Osteocyte (in vitro differentiated cells): Measurements from ENCODE around the gene RANBP10. TPM values are rescaled to one million over a fixed set of nuclear protein-coding genes. Genes with fewer than 3 reads are reported as not detected.

Experiments used
- DNase-seq: peaks from one replicate; pipeline ENCODE4 v3.0.0; 2021; ENCODE audit warnings: mixed read lengths; ENCODE audit not compliant: unreplicated experiment; ENCODE audit errors: extremely low spot score
- H3K27ac Mint-ChIP-seq: one replicate; pipeline ENCODE4 v1.8.0; 2021; ENCODE audit warnings: mild to moderate bottlenecking, mixed read lengths; ENCODE audit not compliant: unreplicated experiment
- H3K27me3 Mint-ChIP-seq: one replicate; pipeline ENCODE4 v1.8.0; 2021; ENCODE audit warnings: mixed read lengths; ENCODE audit not compliant: unreplicated experiment
- H3K36me3 Mint-ChIP-seq: one replicate; pipeline ENCODE4 v1.8.0; 2021; ENCODE audit warnings: mixed read lengths; ENCODE audit not compliant: unreplicated experiment
- H3K4me1 Mint-ChIP-seq: one replicate; pipeline ENCODE4 v1.8.0; 2021; ENCODE audit warnings: mixed read lengths; ENCODE audit not compliant: unreplicated experiment
- H3K4me3 Mint-ChIP-seq: one replicate; pipeline ENCODE4 v1.8.0; 2021; ENCODE audit warnings: mild to moderate bottlenecking, moderate library complexity, mixed read lengths; ENCODE audit not compliant: unreplicated experiment
- H3K9me3 Mint-ChIP-seq: one replicate; pipeline ENCODE4 v1.8.0; 2021; ENCODE audit warnings: mixed read lengths; ENCODE audit not compliant: unreplicated experiment
- total RNA-seq: library from RNA; stranded (reverse); gene quantifications from 2 replicates; pipeline ENCODE4 v1.2.1, GENCODE V29; 2021
- TF ChIP-seq, protein P1 (sequence below): fragments of 200-600 bp; sonication (generic); IDR thresholded peaks from 2 replicates; pipeline ENCODE4 v1.5.0; 2021; ENCODE audit warnings: antibody characterized with exemption, mild to moderate bottlenecking, moderate library complexity

RANBP10 gene
- total RNA-seq, 1 donor from 2014 or later, result 18.9 TPM

DNA sequence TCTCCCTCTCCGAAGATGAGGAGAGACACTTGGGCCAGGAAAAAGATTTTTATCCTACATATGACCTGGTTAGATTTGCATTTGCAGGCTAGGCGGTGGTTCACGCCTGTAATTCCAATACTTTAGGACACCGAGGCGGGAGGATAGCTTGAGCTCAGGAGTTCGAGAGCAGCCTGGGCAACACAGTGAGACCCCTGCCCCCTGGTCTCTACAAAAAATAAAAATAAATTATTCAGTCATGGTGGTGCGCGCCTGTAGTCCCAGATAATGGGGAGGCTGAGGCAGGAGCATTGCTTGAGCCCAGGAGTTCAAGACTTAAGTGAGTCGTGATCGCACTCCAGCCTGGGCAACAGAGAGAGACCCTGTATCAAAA lies 27.9 kb upstream of the RANBP10 start:
- H3K27me3 Mint-ChIP-seq, result no peaks in the 10 kb centered on the region
- H3K4me1 Mint-ChIP-seq, result peaks cover 10% of the 10 kb centered on the region
- no peaks in the 10 kb centered on the region for H3K9me3 Mint-ChIP-seq
- peak overlapping the region; percentile 90 for H3K4me3 Mint-ChIP-seq
- no peak overlapping the region for H3K27ac Mint-ChIP-seq
- TF ChIP-seq, protein P1, sequence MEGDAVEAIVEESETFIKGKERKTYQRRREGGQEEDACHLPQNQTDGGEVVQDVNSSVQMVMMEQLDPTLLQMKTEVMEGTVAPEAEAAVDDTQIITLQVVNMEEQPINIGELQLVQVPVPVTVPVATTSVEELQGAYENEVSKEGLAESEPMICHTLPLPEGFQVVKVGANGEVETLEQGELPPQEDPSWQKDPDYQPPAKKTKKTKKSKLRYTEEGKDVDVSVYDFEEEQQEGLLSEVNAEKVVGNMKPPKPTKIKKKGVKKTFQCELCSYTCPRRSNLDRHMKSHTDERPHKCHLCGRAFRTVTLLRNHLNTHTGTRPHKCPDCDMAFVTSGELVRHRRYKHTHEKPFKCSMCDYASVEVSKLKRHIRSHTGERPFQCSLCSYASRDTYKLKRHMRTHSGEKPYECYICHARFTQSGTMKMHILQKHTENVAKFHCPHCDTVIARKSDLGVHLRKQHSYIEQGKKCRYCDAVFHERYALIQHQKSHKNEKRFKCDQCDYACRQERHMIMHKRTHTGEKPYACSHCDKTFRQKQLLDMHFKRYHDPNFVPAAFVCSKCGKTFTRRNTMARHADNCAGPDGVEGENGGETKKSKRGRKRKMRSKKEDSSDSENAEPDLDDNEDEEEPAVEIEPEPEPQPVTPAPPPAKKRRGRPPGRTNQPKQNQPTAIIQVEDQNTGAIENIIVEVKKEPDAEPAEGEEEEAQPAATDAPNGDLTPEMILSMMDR, result no peak
- peaks cover 9% of the 10 kb centered on the region for H3K36me3 Mint-ChIP-seq
- DNase-seq, result no peak

DNA sequence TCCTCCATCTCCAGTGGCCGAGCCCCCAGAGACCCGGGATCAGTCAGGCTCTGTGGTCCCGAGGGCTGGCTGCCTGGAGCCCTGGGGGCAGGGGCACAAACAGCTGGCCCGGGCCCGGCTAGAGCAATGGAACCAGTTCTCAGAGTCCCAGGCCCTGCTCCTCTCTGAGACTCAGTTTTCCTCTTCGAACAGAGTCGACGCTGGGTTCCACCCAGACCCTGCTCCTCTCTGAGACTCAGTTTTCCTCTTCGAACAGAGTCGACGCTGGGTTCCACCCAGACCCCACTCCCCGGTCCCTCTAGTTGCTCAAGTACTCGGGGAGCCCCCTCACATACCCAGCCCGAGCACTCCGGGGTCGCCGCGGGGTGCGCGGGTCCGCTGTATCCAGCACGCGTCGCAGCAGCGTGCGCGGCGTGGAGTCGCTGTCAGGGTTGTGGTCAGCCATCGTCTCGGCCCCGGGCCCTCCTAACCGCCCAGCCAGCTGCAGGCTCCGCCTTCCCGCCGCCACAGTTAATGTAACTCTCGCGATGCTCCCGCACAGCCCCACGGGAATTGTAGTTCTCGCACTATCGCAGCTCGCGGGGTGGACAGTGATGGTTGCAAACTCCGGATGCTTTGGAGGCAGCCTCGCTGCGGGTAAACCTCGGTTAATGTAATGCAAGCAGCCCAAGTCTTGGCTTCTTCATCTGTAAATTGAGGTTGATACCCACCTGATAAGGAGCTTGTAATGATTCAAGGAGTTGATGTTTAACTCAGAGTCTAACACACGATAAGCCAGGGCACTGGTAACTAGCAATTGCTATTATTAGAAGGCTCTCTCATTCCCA lies 27.3 kb upstream of the RANBP10 start:
- no peaks in the 10 kb centered on the region for H3K27me3 Mint-ChIP-seq
- peak overlapping the region; percentile 68 for H3K27ac Mint-ChIP-seq
- peaks cover 13% of the 10 kb centered on the region for H3K36me3 Mint-ChIP-seq
- H3K4me1 Mint-ChIP-seq, result peaks cover 10% of the 10 kb centered on the region
- H3K4me3 Mint-ChIP-seq, result peak overlapping the region; percentile 90
- DNase-seq, result peak; percentile 98
- TF ChIP-seq, protein P1, result no peak
- no peaks in the 10 kb centered on the region for H3K9me3 Mint-ChIP-seq

DNA sequence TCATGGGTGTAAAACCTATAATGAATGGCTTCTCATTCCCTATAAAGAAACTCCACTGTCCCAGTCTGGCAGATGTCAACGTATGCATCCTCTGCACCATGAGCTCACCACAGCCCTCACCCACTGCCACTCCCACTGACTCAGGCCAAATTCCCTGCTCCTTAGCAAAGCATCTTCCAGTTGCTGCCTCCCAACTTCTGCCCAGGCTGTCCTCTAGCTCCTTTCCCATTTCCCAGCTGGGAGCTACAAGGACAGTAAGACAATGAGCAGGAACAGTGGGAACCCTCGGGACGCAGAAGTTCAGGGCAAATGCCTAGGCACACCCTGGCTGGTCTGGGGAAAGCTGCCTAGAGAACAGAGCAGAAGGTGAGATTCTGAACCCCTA lies 26.7 kb upstream of the RANBP10 start:
- Mint-ChIP-seq H3K9me3 (no peaks in the 10 kb centered on the region), H3K4me1 (peaks cover 10% of the 10 kb centered on the region), H3K4me3 (peak overlapping the region; percentile 90), H3K27ac (peak overlapping the region; percentile 68), H3K36me3 (peaks cover 14% of the 10 kb centered on the region), H3K27me3 (no peaks in the 10 kb centered on the region)
- TF ChIP-seq, protein P1, result no peak
- DNase-seq, result no peak

- H3K27ac Mint-ChIP-seq, result no peak overlapping the region
- no peak for DNase-seq
- H3K36me3 Mint-ChIP-seq, result peaks cover 14% of the 10 kb centered on the region
- TF ChIP-seq, protein P1, result no peak
- no peaks in the 10 kb centered on the region for H3K9me3 Mint-ChIP-seq
- no peak overlapping the region for H3K4me3 Mint-ChIP-seq
- H3K27me3 Mint-ChIP-seq, result no peaks in the 10 kb centered on the region
- peaks cover 8% of the 10 kb centered on the region for H3K4me1 Mint-ChIP-seq
Measured at GRCh38 chr16:67828651-67829050, 22.3 kb upstream of the RANBP10 start.

- H3K27me3 Mint-ChIP-seq, result no peaks in the 10 kb centered on the region
- H3K36me3 Mint-ChIP-seq, result peaks cover 13% of the 10 kb centered on the region
- H3K27ac Mint-ChIP-seq, result no peak overlapping the region
- no peak overlapping the region for H3K4me3 Mint-ChIP-seq
- TF ChIP-seq, protein P1, result no peak
- DNase-seq, result no peak
- H3K4me1 Mint-ChIP-seq, result no peaks in the 10 kb centered on the region
- H3K9me3 Mint-ChIP-seq, result no peaks in the 10 kb centered on the region
Measured at GRCh38 chr16:67825906-67826305, 19.5 kb upstream of the RANBP10 start.
